Lung (tissue), 12 donors: ENCODE measurements around the gene KCTD8. TPM values are rescaled to one million over a fixed set of nuclear protein-coding genes. Genes with fewer than 3 reads are reported as not detected.

Source experiments
- ATAC-seq: fragments of 200-7000 bp; cut with Tn5 transposase; one replicate; pipeline ENCODE4 v1.9.1; 2020; ENCODE audit warnings: moderate number of reproducible peaks; ENCODE audit not compliant: insufficient read depth, low FRiP score
- DNase-seq, 3 donors: peaks; one replicate each; pipeline ENCODE4 v3.0.0-alpha.2; 2013 to 2017
- H3K27ac ChIP-seq, 2 donors: one replicate each; pipeline ENCODE4 v1.5.1; 2013; ENCODE audit warnings: mild to moderate bottlenecking in 2 of 2, moderate library complexity in 2 of 2, control low read depth in 1 of 2, inconsistent platforms in 1 of 2, low read depth in 1 of 2, low read length in 1 of 2
- H3K27me3 ChIP-seq, 3 donors: one replicate each; pipeline ENCODE4 v1.5.1; 2013; ENCODE audit warnings: low read length in 2 of 3; ENCODE audit not compliant: control insufficient read depth in 3 of 3, insufficient read depth in 3 of 3
- H3K36me3 ChIP-seq, 4 donors: one replicate each; pipeline ENCODE4 v1.5.1; 2013; ENCODE audit warnings: low read length in 4 of 4, mild to moderate bottlenecking in 1 of 4, moderate library complexity in 1 of 4; ENCODE audit not compliant: control insufficient read depth in 4 of 4, insufficient read depth in 4 of 4
- H3K4me1 ChIP-seq, 5 donors: one replicate each; pipeline ENCODE4 v1.5.1; 2013; ENCODE audit warnings: low read length in 5 of 5, mild to moderate bottlenecking in 2 of 5, moderate library complexity in 1 of 5; ENCODE audit not compliant: control insufficient read depth in 5 of 5, insufficient read depth in 5 of 5
- H3K4me3 ChIP-seq: one replicate; pipeline ENCODE4 v1.5.1; 2013; ENCODE audit warnings: mild to moderate bottlenecking, control low read depth, moderate library complexity
- H3K9ac ChIP-seq, 2 donors: one replicate each; pipeline ENCODE4 v1.5.1; 2013; ENCODE audit warnings: low read length in 2 of 2, control low read depth in 1 of 2; ENCODE audit not compliant: insufficient read depth in 1 of 2
- H3K9me3 ChIP-seq, 4 donors: one replicate each; pipeline ENCODE4 v1.5.1; 2013; ENCODE audit warnings: low read length in 3 of 4, mild to moderate bottlenecking in 1 of 4, moderate library complexity in 1 of 4; ENCODE audit not compliant: control insufficient read depth in 4 of 4, insufficient read depth in 3 of 4
- WGBS, 2 donors: extraction: QIAGEN DNeasy Blood & Tissue Kit; methylation state at CpG; one replicate each; pipeline ENCODE4 v1.1.7; 2013; 5-methylcytosine and 5-hydroxymethylcytosine counted together
- polyA plus RNA-seq, 2 donors: library from polyadenylated mRNA; stranded (reverse); fragments of 200-250 nt; gene quantifications; one replicate each; pipeline ENCODE4 v1.2.1, GENCODE V29; 2013
- total RNA-seq, 2 donors: library from RNA; depleted of rRNA in 1 of 2; stranded (reverse); fragments of >200 nt in 1 of 2; gene quantifications; one replicate each; pipeline ENCODE4 v1.2.1, GENCODE V29; 2014 to 2021
- TF ChIP-seq, protein P1 (sequence below): IDR thresholded peaks from 2 replicates; pipeline ENCODE4 v1.5.1; 2012; ENCODE audit warnings: mild to moderate bottlenecking; ENCODE audit errors: control extremely low read depth, extremely low read depth
- donor health status: control.
- donor health status: control.
- donor health status: Bipolar disorder and iron deficiency.
- donor health status: healthy.
- donor health status: DM: yes; HTN: yes; CAD: no.

Gene KCTD8
- total and polyA plus RNA-seq, 4 donors = 0.02 to 0.17 (median 0.10) TPM

DNA sequence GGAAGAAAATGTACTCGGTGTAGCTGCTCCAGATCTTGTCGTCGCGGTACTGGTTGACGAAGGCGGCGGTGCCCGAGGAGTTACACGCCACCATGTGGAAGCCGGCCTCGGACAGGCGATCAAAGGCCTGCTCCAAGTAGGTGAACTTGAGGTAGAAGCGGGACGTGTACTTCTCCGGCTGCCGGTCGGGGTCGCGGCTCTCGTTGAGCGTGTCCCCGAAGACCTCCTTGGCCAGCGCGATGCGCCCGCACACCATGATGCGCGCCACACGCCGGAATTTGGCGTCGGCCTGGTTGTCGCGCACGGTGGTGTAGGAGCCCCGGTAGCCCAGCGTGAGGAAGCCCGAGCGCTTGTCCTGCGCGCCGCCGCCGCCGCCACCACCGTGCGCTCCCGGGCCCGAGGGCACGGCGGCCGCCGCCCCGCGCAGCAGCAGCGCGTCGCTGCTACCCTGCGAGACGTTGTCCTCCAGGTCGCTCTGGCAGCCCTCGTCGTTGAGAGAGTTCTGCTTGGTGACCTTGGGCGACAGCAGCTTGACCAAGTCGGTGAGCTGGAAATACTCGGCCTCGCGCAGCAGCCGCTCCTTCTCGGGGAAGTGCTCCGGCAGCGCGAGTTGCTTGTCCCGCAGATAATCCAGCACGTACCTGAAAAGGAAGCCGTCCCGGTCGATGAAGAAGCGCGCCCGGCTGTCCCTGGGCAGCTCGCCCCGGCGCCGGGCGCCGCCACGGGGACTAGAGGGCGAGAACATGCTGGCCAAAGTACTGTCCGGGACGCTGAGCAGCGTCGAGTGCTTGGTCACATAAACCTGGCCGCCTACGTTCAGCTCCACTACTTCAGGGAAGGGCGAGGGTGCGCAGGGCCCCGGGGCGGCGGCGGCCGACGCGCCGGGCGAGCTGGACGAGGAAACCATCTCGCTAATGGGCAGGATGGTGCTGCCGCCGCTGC is 775 bp downstream of the KCTD8 start:
- Histone ChIP-seq H3K9me3 (peaks cover 0 to 2% (median 0%) of the 10 kb centered on the region in 4 donors), H3K36me3 (no peaks in the 10 kb centered on the region), H3K9ac (no peak overlapping the region), H3K27me3 (peaks cover 0 to 69% (median 50%) of the 10 kb centered on the region in 3 donors), H3K27ac (no peak overlapping the region), H3K4me1 (peaks cover 0 to 12% (median 3%) of the 10 kb centered on the region in 5 donors), H3K4me3 (no peak overlapping the region)
- DNase-seq (peak; percentile 11 to 35 (median 25)), ATAC-seq (peak; percentile 50)
- 1 to 2% methylated on average over 106 to 110 of the region's 110 CpGs for WGBS, 2 donors
- TF ChIP-seq, protein P1, sequence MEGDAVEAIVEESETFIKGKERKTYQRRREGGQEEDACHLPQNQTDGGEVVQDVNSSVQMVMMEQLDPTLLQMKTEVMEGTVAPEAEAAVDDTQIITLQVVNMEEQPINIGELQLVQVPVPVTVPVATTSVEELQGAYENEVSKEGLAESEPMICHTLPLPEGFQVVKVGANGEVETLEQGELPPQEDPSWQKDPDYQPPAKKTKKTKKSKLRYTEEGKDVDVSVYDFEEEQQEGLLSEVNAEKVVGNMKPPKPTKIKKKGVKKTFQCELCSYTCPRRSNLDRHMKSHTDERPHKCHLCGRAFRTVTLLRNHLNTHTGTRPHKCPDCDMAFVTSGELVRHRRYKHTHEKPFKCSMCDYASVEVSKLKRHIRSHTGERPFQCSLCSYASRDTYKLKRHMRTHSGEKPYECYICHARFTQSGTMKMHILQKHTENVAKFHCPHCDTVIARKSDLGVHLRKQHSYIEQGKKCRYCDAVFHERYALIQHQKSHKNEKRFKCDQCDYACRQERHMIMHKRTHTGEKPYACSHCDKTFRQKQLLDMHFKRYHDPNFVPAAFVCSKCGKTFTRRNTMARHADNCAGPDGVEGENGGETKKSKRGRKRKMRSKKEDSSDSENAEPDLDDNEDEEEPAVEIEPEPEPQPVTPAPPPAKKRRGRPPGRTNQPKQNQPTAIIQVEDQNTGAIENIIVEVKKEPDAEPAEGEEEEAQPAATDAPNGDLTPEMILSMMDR = no peak

DNA sequence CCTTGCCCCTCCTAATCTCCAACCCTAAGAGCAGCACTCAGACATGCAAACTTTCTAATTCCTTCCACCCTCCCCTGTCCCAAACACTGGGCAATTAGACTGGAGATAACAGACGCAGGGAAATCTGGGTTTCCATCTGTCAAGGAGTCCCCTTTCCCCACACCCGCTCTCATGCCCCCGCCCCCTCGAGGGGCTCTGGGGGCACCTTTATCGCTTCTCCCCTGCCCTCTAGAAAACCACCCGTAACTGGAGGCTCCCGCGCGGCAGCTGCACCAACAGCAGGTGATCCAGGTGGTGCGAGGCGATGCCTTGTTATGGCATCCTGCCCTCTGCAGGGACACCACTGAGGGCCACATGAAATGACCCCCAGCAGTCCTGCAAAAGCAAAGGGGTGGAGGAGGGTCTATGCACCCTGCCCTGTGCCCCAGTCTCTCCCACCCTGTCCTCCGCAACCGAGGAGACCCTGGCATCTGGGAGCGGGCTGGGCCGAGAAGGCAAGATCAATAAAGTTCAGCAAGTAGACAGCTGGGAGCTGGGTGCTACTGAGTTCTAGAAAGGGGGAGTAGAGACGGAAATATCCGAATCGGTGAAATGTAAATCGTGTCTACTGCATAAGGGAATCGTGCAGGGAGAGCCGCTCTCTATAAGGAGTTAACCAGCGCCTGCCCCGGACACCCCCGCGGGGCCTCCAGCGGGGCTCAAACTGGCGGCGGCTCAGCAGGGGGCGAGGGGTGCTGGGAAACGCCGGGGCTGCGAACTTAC is 1.6 kb downstream of the KCTD8 start:
- H3K4me3 ChIP-seq = no peak overlapping the region
- 3 to 5% methylated on average over 32 of the region's 32 CpGs for WGBS, 2 donors
- ATAC-seq = no peak
- H3K27ac ChIP-seq = no peak overlapping the region
- no peak overlapping the region for H3K9ac ChIP-seq
- no peaks in the 10 kb centered on the region for H3K36me3 ChIP-seq
- peak in 1 of 3 donors; percentile 11 for DNase-seq
- peaks cover 0 to 2% (median 0%) of the 10 kb centered on the region in 4 donors for H3K9me3 ChIP-seq
- H3K27me3 ChIP-seq = peaks cover 0 to 69% (median 50%) of the 10 kb centered on the region in 3 donors
- TF ChIP-seq, protein P1 = no peak
- peaks cover 0 to 12% (median 3%) of the 10 kb centered on the region in 5 donors for H3K4me1 ChIP-seq

DNA sequence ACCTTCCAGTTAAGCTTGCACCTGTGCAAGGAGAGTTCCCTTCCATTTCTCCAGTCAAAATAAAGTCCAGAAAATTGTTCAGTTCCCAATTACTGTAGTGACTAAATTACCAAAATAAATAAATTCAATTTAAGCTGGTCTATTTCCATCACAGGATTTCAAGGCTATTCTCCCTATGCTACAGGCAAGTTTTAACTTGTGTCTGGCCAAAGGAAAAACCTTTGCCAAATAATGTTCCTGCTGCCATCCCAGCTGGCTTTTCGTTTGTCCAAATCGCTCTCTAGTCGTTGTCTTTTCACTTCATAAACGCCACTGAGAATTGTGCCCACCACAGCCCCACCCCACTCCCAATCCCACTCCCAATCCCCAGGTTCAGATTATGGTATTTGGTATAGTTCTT is 2.4 kb downstream of the KCTD8 start:
- no peak for ATAC-seq
- H3K9me3 ChIP-seq = peaks cover 0 to 2% (median 0%) of the 10 kb centered on the region in 4 donors
- H3K27me3 ChIP-seq = peaks cover 0 to 65% (median 46%) of the 10 kb centered on the region in 3 donors
- DNase-seq = peak in 1 of 3 donors; percentile 10
- WGBS, 2 donors = 0 to 5% methylated on average over 4 of the region's 4 CpGs
- no peak overlapping the region for H3K4me3 ChIP-seq
- TF ChIP-seq, protein P1 = no peak
- H3K4me1 ChIP-seq = peaks cover 0 to 12% (median 3%) of the 10 kb centered on the region in 5 donors
- H3K36me3 ChIP-seq = no peaks in the 10 kb centered on the region
- no peak overlapping the region for H3K9ac ChIP-seq
- H3K27ac ChIP-seq = no peak overlapping the region
